Body of pancreas (tissue), 4 donors: Measurements from ENCODE around the gene PITPNC1.
"Not testable (repeated sequence)": the region's sequence is repeated elsewhere in the genome, so short reads cannot be mapped to it uniquely, and the experiment has no call there.

ENCODE experiments used
- CTCF ChIP-seq, 7 experiments: fragments of 450-650 bp in 4 of 7; fragments of 200-600 bp in 3 of 7; sonication (generic) in 3 of 7; IDR thresholded peaks; one replicate each; pipeline ENCODE4 v1.5.1; 2016 to 2019; ENCODE audit warnings: antibody characterized with exemption in 7 of 7
- POLR2A ChIP-seq, 3 donors: fragments of 450-650 bp; IDR thresholded peaks; one replicate each; pipeline ENCODE4 v1.6.1; 2016; ENCODE audit warnings: antibody characterized with exemption in 3 of 3, mild to moderate bottlenecking in 2 of 3

- TF ChIP-seq POLR2A, CTCF (IDR thresholded peaks at IDR 0.05): not testable (repeated sequence)
Observed at GRCh38 chr17:67388536-67388935, 11.5 kb downstream of the PITPNC1 start.
